ENCODE data around the gene DPP10.

Gene DPP10

GRCh38 chr2:115070002-115070401, 627.6 kb downstream of the DPP10 start:
- Histone ChIP-seq H3K9ac (ENCODE audit: low read length) (no peak overlapping the region), H4K20me1 (ENCODE audit: insufficient read depth, low read length) (no peaks in the 10 kb centered on the region), H3K4me3 (ENCODE audit: low read depth, low read length, poor library complexity, severe bottlenecking) (no peak overlapping the region), H3K9me3 (ENCODE audit: low read length) (no peaks in the 10 kb centered on the region), H3K9me2 (ENCODE audit: low read depth, low read length) (no peaks in the 10 kb centered on the region), H2AFZ (ENCODE audit: low read length) (no peak overlapping the region), H3K79me2 (ENCODE audit: insufficient read depth, low read length) (no peaks in the 10 kb centered on the region), H3K4me1 (ENCODE audit: insufficient read depth, low read length, severe bottlenecking) (no peaks in the 10 kb centered on the region), H3K27me3 (ENCODE audit: insufficient read depth, low read length) (no peaks in the 10 kb centered on the region), H3K36me3 (ENCODE audit: insufficient read depth, low read length) (no peaks in the 10 kb centered on the region), H3K4me2 (ENCODE audit: low read length) (no peak overlapping the region), H3K27ac (ENCODE audit: low read depth, low read length, poor library complexity, severe bottlenecking) (no peak overlapping the region), H3F3A (ENCODE audit: insufficient read depth, low read length) (no peaks in the 10 kb centered on the region)
- TF ChIP-seq CTCF (IDR thresholded peaks at IDR 0.05; ENCODE audit: low read length) (no peak), EZH2 (IDR thresholded peaks at IDR 0.05; ENCODE audit: borderline replicate concordance, low read length) (no peak)

GRCh38 chr2:115071534-115071933, 629.1 kb downstream of the DPP10 start:
- Histone ChIP-seq H3K79me2 (ENCODE audit: insufficient read depth, low read length) (no peaks in the 10 kb centered on the region), H3K36me3 (ENCODE audit: insufficient read depth, low read length) (no peaks in the 10 kb centered on the region), H4K20me1 (ENCODE audit: insufficient read depth, low read length) (no peaks in the 10 kb centered on the region), H3F3A (ENCODE audit: insufficient read depth, low read length) (no peaks in the 10 kb centered on the region), H3K9ac (ENCODE audit: low read length) (no peak overlapping the region), H3K4me2 (ENCODE audit: low read length) (no peak overlapping the region), H3K9me2 (ENCODE audit: low read depth, low read length) (no peaks in the 10 kb centered on the region), H3K27ac (ENCODE audit: low read depth, low read length, poor library complexity, severe bottlenecking) (no peak overlapping the region), H3K27me3 (ENCODE audit: insufficient read depth, low read length) (no peaks in the 10 kb centered on the region), H3K9me3 (ENCODE audit: low read length) (no peaks in the 10 kb centered on the region), H3K4me1 (ENCODE audit: insufficient read depth, low read length, severe bottlenecking) (no peaks in the 10 kb centered on the region), H2AFZ (ENCODE audit: low read length) (no peak overlapping the region), H3K4me3 (ENCODE audit: low read depth, low read length, poor library complexity, severe bottlenecking) (no peak overlapping the region)
- no peak for TF ChIP-seq EZH2 (IDR thresholded peaks at IDR 0.05; ENCODE audit: borderline replicate concordance, low read length)
- no peak for TF ChIP-seq CTCF (IDR thresholded peaks at IDR 0.05; ENCODE audit: low read length)

GRCh38 chr2:115075800-115076199, 633.4 kb downstream of the DPP10 start:
- no peak overlapping the region for H3K4me2 ChIP-seq (ENCODE audit: low read length)
- H3K4me1 ChIP-seq (ENCODE audit: insufficient read depth, low read length, severe bottlenecking), result no peaks in the 10 kb centered on the region
- no peaks in the 10 kb centered on the region for H3K79me2 ChIP-seq (ENCODE audit: insufficient read depth, low read length)
- no peaks in the 10 kb centered on the region for H3K9me2 ChIP-seq (ENCODE audit: low read depth, low read length)
- no peaks in the 10 kb centered on the region for H4K20me1 ChIP-seq (ENCODE audit: insufficient read depth, low read length)
- no peaks in the 10 kb centered on the region for H3F3A ChIP-seq (ENCODE audit: insufficient read depth, low read length)
- no peaks in the 10 kb centered on the region for H3K9me3 ChIP-seq (ENCODE audit: low read length)
- TF ChIP-seq CTCF (IDR thresholded peaks at IDR 0.05; ENCODE audit: low read length), result no peak
- no peak for TF ChIP-seq EZH2 (IDR thresholded peaks at IDR 0.05; ENCODE audit: borderline replicate concordance, low read length)
- no peak overlapping the region for H3K9ac ChIP-seq (ENCODE audit: low read length)
- no peak overlapping the region for H2AFZ ChIP-seq (ENCODE audit: low read length)
- no peak overlapping the region for H3K27ac ChIP-seq (ENCODE audit: low read depth, low read length, poor library complexity, severe bottlenecking)
- H3K4me3 ChIP-seq (ENCODE audit: low read depth, low read length, poor library complexity, severe bottlenecking), result no peak overlapping the region
- H3K36me3 ChIP-seq (ENCODE audit: insufficient read depth, low read length), result no peaks in the 10 kb centered on the region
- H3K27me3 ChIP-seq (ENCODE audit: insufficient read depth, low read length), result no peaks in the 10 kb centered on the region

All from OCI-LY1 (cell line).